Neural cell (in vitro differentiated cells): ENCODE data around the gene USP27X. TPM values are rescaled to one million over a fixed set of nuclear protein-coding genes. Genes with fewer than 3 reads are reported as not detected.

ENCODE experiments used
- H2AFZ ChIP-seq: fragments of 200-600, 300-800 bp; sonication (generic), shearing (Covaris generic); 2 replicates; pipeline ENCODE4 v1.6.0; 2014; ENCODE audit warnings: low read depth, mild to moderate bottlenecking, antibody characterized with exemption, low read length, moderate library complexity
- H3F3A ChIP-seq: fragments of 200-600 bp; shearing (Covaris generic); 2 replicates; pipeline ENCODE4 v1.6.1; 2016; ENCODE audit warnings: mild to moderate bottlenecking, moderate library complexity, mixed read lengths, antibody characterized with exemption, low read length; ENCODE audit not compliant: insufficient read depth, poor library complexity, severe bottlenecking
- H3K27ac ChIP-seq: fragments of 200-600, 300-800 bp; sonication (generic), shearing (Covaris generic); 2 replicates; pipeline ENCODE4 v1.5.1; 2014; ENCODE audit warnings: mild to moderate bottlenecking, low read length, moderate library complexity
- H3K27me3 ChIP-seq: fragments of 300-800, 200-600 bp; sonication (generic), shearing (Covaris generic); 2 replicates; pipeline ENCODE4 v1.6.0; 2014; ENCODE audit warnings: mild to moderate bottlenecking, low read depth, low read length, moderate library complexity; ENCODE audit not compliant: insufficient read depth
- H3K36me3 ChIP-seq: fragments of 300-800, 200-600 bp; sonication (generic), shearing (Covaris generic); 2 replicates; pipeline ENCODE4 v1.5.1; 2014; ENCODE audit warnings: mild to moderate bottlenecking, antibody characterized with exemption, low read length, moderate library complexity; ENCODE audit not compliant: insufficient read depth
- H3K4me2 ChIP-seq: fragments of 300-800, 200-600 bp; sonication (generic), shearing (Covaris generic); 2 replicates; pipeline ENCODE4 v1.6.0; 2014; ENCODE audit warnings: mild to moderate bottlenecking, low read length
- H3K4me3 ChIP-seq: fragments of 300-800, 200-600 bp; sonication (generic), shearing (Covaris generic); 2 replicates; pipeline ENCODE4 v1.5.1; 2014; ENCODE audit warnings: mild to moderate bottlenecking, low read length, moderate library complexity
- H3K79me2 ChIP-seq: fragments of 200-600 bp; shearing (Covaris generic); replicated peaks from 2 replicates; pipeline ENCODE4 v1.6.0; 2014; ENCODE audit warnings: mild to moderate bottlenecking, low read length, moderate library complexity; ENCODE audit not compliant: insufficient read depth
- H3K9ac ChIP-seq: fragments of 300-800, 200-600 bp; sonication (generic), shearing (Covaris generic); 2 replicates; pipeline ENCODE4 v1.6.1; 2016; ENCODE audit warnings: mild to moderate bottlenecking, low read length, mixed read lengths
- H3K9me2 ChIP-seq: fragments of 200-600 bp; shearing (Covaris generic); 2 replicates; pipeline ENCODE4 v1.6.1; 2016; ENCODE audit warnings: mild to moderate bottlenecking, low read length, mixed read lengths; ENCODE audit not compliant: insufficient read depth
- H3K9me3 ChIP-seq: fragments of 200-600, 300-800 bp; sonication (generic), shearing (Covaris generic); 2 replicates; pipeline ENCODE4 v1.6.1; 2016; ENCODE audit warnings: mild to moderate bottlenecking, mixed run types, low read length, moderate library complexity, mixed read lengths
- H4K20me1 ChIP-seq: fragments of 200-600 bp; shearing (Covaris generic); 2 replicates; pipeline ENCODE4 v1.6.1; 2016; ENCODE audit warnings: mild to moderate bottlenecking, mixed run types; ENCODE audit not compliant: insufficient read depth
- CTCF ChIP-seq: fragments of 450-650 bp; IDR thresholded peaks from 2 replicates; pipeline ENCODE4 v1.5.1; 2014; ENCODE audit warnings: antibody characterized with exemption, mild to moderate bottlenecking, moderate library complexity; ENCODE audit not compliant: poor library complexity, severe bottlenecking
- EP300 ChIP-seq: fragments of 450-650 bp; conservative IDR thresholded peaks from 2 replicates; pipeline ENCODE4 v1.6.1; 2014; ENCODE audit warnings: antibody characterized with exemption, mild to moderate bottlenecking, moderate library complexity; ENCODE audit not compliant: poor library complexity, severe bottlenecking
- EZH2 ChIP-seq: fragments of 200-600, 300-800 bp; shearing (Covaris generic), sonication (generic); IDR thresholded peaks from 2 replicates; pipeline ENCODE4 v1.6.1; 2014; ENCODE audit warnings: antibody characterized with exemption, low read length, borderline replicate concordance, mild to moderate bottlenecking; ENCODE audit not compliant: insufficient read depth, poor library complexity, severe bottlenecking
- MXI1 ChIP-seq: fragments of 450-650 bp; conservative IDR thresholded peaks from 2 replicates; pipeline ENCODE4 v1.6.1; 2014; ENCODE audit warnings: antibody characterized with exemption, mild to moderate bottlenecking; ENCODE audit not compliant: poor library complexity, severe bottlenecking
- POLR2AphosphoS5 ChIP-seq: IDR thresholded peaks from 2 replicates; pipeline ENCODE4 v1.6.1; 2012
- RAD21 ChIP-seq: fragments of 450-650 bp; conservative IDR thresholded peaks from 2 replicates; pipeline ENCODE4 v1.6.1; 2014; ENCODE audit warnings: antibody characterized with exemption, mild to moderate bottlenecking, moderate library complexity
- REST ChIP-seq: IDR thresholded peaks from 2 replicates; pipeline ENCODE4 v1.6.1; 2012; ENCODE audit warnings: borderline replicate concordance
- SMC3 ChIP-seq: fragments of 450-650 bp; conservative IDR thresholded peaks from 2 replicates; pipeline ENCODE4 v1.6.1; 2014; ENCODE audit warnings: antibody characterized with exemption, mild to moderate bottlenecking, moderate library complexity; ENCODE audit not compliant: poor library complexity
- TAF1 ChIP-seq: IDR thresholded peaks from 2 replicates; pipeline ENCODE4 v1.6.1; 2012; ENCODE audit warnings: low read depth
- polyA plus RNA-seq: library from polyadenylated mRNA; depleted of rRNA; stranded (reverse); fragments of >200 nt; gene quantifications from 2 replicates; pipeline ENCODE4 v1.2.3, GENCODE V29; 2014

The USP27X gene
- polyA plus RNA-seq, 1 donor from 2014 or later: 8.0 TPM

- no peak for TF ChIP-seq EZH2
- no peak for TF ChIP-seq SMC3
- TF ChIP-seq EP300: no peak
- TF ChIP-seq POLR2AphosphoS5: no peak
- TF ChIP-seq RAD21: no peak
- TF ChIP-seq REST: no peak
- TF ChIP-seq TAF1: no peak
- no peak for TF ChIP-seq MXI1
- no peak for TF ChIP-seq CTCF
- Histone ChIP-seq H2AFZ (no peak overlapping the region), H3K79me2 (peaks cover 16% of the 10 kb centered on the region), H3K9ac (peak overlapping the region; percentile 80), H3K9me3 (no peaks in the 10 kb centered on the region), H3K4me2 (peak overlapping the region; percentile 51), H4K20me1 (no peaks in the 10 kb centered on the region), H3F3A (no peaks in the 10 kb centered on the region), H3K36me3 (no peaks in the 10 kb centered on the region), H3K4me3 (peak overlapping the region; percentile 72), H3K27ac (peak overlapping the region; percentile 79), H3K9me2 (no peaks in the 10 kb centered on the region), H3K27me3 (no peaks in the 10 kb centered on the region)
These were observed 483 bp downstream of the USP27X start for GRCh38 chrX:49879656-49880277.

- Histone ChIP-seq H2AFZ (no peak overlapping the region), H3K4me3 (peak overlapping the region; percentile 72), H3K4me2 (peak overlapping the region; percentile 51), H3K79me2 (peaks cover 16% of the 10 kb centered on the region), H3K36me3 (no peaks in the 10 kb centered on the region), H3K9me2 (no peaks in the 10 kb centered on the region), H3K9ac (peak overlapping the region; percentile 80), H3K9me3 (no peaks in the 10 kb centered on the region), H3K27me3 (no peaks in the 10 kb centered on the region), H3K27ac (peak overlapping the region; percentile 79), H3F3A (no peaks in the 10 kb centered on the region), H4K20me1 (no peaks in the 10 kb centered on the region)
- no peak for TF ChIP-seq CTCF
- no peak for TF ChIP-seq EZH2
- TF ChIP-seq RAD21: no peak
- TF ChIP-seq SMC3: no peak
- no peak for TF ChIP-seq POLR2AphosphoS5
- TF ChIP-seq MXI1: no peak
- TF ChIP-seq TAF1: no peak
- no peak for TF ChIP-seq EP300
- TF ChIP-seq REST: no peak
These were observed 1.4 kb downstream of the USP27X start for GRCh38 chrX:49880668-49881067.
